Upper lobe of left lung (tissue), 6 donors: ENCODE measurements around the gene CDKL4. TPM values are rescaled to one million over a fixed set of nuclear protein-coding genes. Genes with fewer than 3 reads are reported as not detected.
"Not testable (repeated sequence)": the region's sequence is repeated elsewhere in the genome, so short reads cannot be mapped to it uniquely, and the experiment has no call there.

Source experiments
- ATAC-seq, 2 donors: fragments of 200-7000 bp; cut with Tn5 transposase; one replicate each; pipeline ENCODE4 v1.9.1; 2022; ENCODE audit warnings: mild to moderate bottlenecking in 2 of 2, moderate library complexity in 2 of 2; ENCODE audit not compliant: low FRiP score in 2 of 2
- DNase-seq, 2 donors: peaks; one replicate each; pipeline ENCODE4 v3.0.0-alpha.2; 2019 to 2020
- H3K27ac ChIP-seq, 4 donors: fragments of 200-600 bp; sonication (generic); one replicate each; pipeline ENCODE4 v1.5.1; 2016 to 2019
- H3K27me3 ChIP-seq, 4 donors: fragments of 200-600 bp; sonication (generic); one replicate each; pipeline ENCODE4 v1.5.1; 2017 to 2019
- H3K36me3 ChIP-seq, 4 donors: fragments of 200-600 bp; sonication (generic); one replicate each; pipeline ENCODE4 v1.5.1; 2016 to 2019
- H3K4me1 ChIP-seq, 4 donors: fragments of 200-600 bp; sonication (generic); one replicate each; pipeline ENCODE4 v1.5.1; 2018 to 2019
- H3K4me3 ChIP-seq, 4 donors: fragments of 200-600 bp; sonication (generic); one replicate each; pipeline ENCODE4 v1.5.1; 2017 to 2019; ENCODE audit warnings: mild to moderate bottlenecking in 2 of 4, moderate library complexity in 1 of 4
- H3K9me3 ChIP-seq, 4 donors: fragments of 200-600 bp; sonication (generic); one replicate each; pipeline ENCODE4 v1.5.1; 2018 to 2019
- CTCF ChIP-seq, 6 experiments: fragments of 450-650 bp in 4 of 6; fragments of 200-600 bp in 2 of 6; sonication (generic) in 2 of 6; IDR thresholded peaks; one replicate each; pipeline ENCODE4 v1.5.1; 2016 to 2019; ENCODE audit warnings: antibody characterized with exemption in 6 of 6
- EP300 ChIP-seq, 4 donors: sonication (generic); formaldehyde crosslinking; IDR thresholded peaks; one replicate each; pipeline ENCODE4 v1.5.1; 2017; ENCODE audit warnings: antibody characterized with exemption in 4 of 4, control low read depth in 2 of 4
- POLR2A ChIP-seq, 4 donors: fragments of 450-650 bp; IDR thresholded peaks; one replicate each; pipeline ENCODE4 v1.5.1; 2016 to 2017; ENCODE audit warnings: antibody characterized with exemption in 4 of 4, mild to moderate bottlenecking in 2 of 4
- POLR2AphosphoS5 ChIP-seq, 2 donors: sonication (generic); formaldehyde crosslinking; IDR thresholded peaks; one replicate each; pipeline ENCODE4 v1.5.1; 2017; ENCODE audit warnings: antibody characterized with exemption in 2 of 2
- WGBS, 2 donors: methylation state at CpG; one replicate each; pipeline ENCODE4 v1.1.5; 2017 to 2018; 5-methylcytosine and 5-hydroxymethylcytosine counted together
- total RNA-seq, 6 donors: library from RNA; depleted of rRNA in 4 of 6; stranded (reverse); fragments of >200 nt in 4 of 6; gene quantifications; one replicate each; pipeline versions ENCODE4 v1.1.0 to v1.2.1, GENCODE V29; 2016 to 2021
- donor health status: DM: no; HTN: no; CAD: no; lungs with moderate emphysema.
- donor health status: DM: no; HTN: yes; CAD: no; lungs with severe emphysema.

CDKL4 gene
- total RNA-seq, 6 donors from 2014 or later: 0.54 to 5.2 (median 1.4) TPM; not detected in 2

GRCh38 chr2:39246382-39246980 is 2.7 kb upstream of the CDKL4 start:
- H3K4me1 ChIP-seq: peaks cover 0 to 3% (median 0%) of the 10 kb centered on the region in 4 donors
- H3K36me3 ChIP-seq: peaks cover 0 to 24% (median 4%) of the 10 kb centered on the region in 4 donors
- DNase-seq (no peak), ATAC-seq (no peak)
- 81 to 100% methylated on average over 1 of the region's 1 CpG for WGBS, 2 donors
- no peaks in the 10 kb centered on the region for H3K9me3 ChIP-seq
- no peak overlapping the region for H3K4me3 ChIP-seq
- TF ChIP-seq CTCF (IDR thresholded peaks at IDR 0.05) (no peak), EP300 (IDR thresholded peaks at IDR 0.05) (no peak), POLR2A (IDR thresholded peaks at IDR 0.05) (no peak), POLR2AphosphoS5 (IDR thresholded peaks at IDR 0.05) (no peak)
- no peaks in the 10 kb centered on the region for H3K27me3 ChIP-seq
- H3K27ac ChIP-seq: no peak overlapping the region

- not testable (repeated sequence) for H3K27me3 ChIP-seq, H3K27ac ChIP-seq, ATAC-seq, DNase-seq, H3K9me3 ChIP-seq, H3K4me1 ChIP-seq
- H3K36me3 ChIP-seq: peaks cover 0 to 10% (median 0%) of the 10 kb centered on the region in 4 donors
- 78 to 82% methylated on average over 31 of the region's 31 CpGs for WGBS, 2 donors
- H3K4me3 ChIP-seq: peak overlapping the region in 2 of 4 donors; percentile 8 to 17
Observed at GRCh38 chr2:39244963-39245625, 1.3 kb upstream of the CDKL4 start.

GRCh38 chr2:39244241-39244862 is 582 bp upstream of the CDKL4 start:
- not testable (repeated sequence) for ATAC-seq, H3K9me3 ChIP-seq, H3K4me1 ChIP-seq, H3K27me3 ChIP-seq, H3K27ac ChIP-seq, H3K36me3 ChIP-seq
- peak overlapping the region in 3 of 4 donors; percentile 29 to 42 (median 38) for H3K4me3 ChIP-seq
- WGBS, 2 donors: 94% methylated on average over 36 of the region's 39 CpGs; no CpG with 5 or more reads in 1 of the 2 donors
- DNase-seq: peak in 1 of 2 donors; percentile 69

- WGBS, 2 donors: 50 to 63% methylated on average over 4 of the region's 4 CpGs
- H3K27ac ChIP-seq: no peak overlapping the region
Observed at GRCh38 chr2:39241588-39241987, 2.2 kb downstream of the CDKL4 start.

GRCh38 chr2:39240758-39241157 is 3.0 kb downstream of the CDKL4 start:
- no peak for TF ChIP-seq EP300 (IDR thresholded peaks at IDR 0.05)
- TF ChIP-seq POLR2AphosphoS5 (IDR thresholded peaks at IDR 0.05): no peak
- no peak for TF ChIP-seq CTCF (IDR thresholded peaks at IDR 0.05)
- no peak for TF ChIP-seq POLR2A (IDR thresholded peaks at IDR 0.05)
- Histone ChIP-seq H3K9me3 (no peaks in the 10 kb centered on the region), H3K4me1 (peaks cover 0 to 3% (median 0%) of the 10 kb centered on the region in 4 donors), H3K36me3 (no peaks in the 10 kb centered on the region), H3K27ac (no peak overlapping the region), H3K27me3 (no peaks in the 10 kb centered on the region), H3K4me3 (no peak overlapping the region)
- no peak for DNase-seq
- WGBS, 2 donors: 90 to 92% methylated on average over 6 of the region's 6 CpGs
- ATAC-seq: no peak

More at GRCh38 chr2:39241588-39241987, 2.2 kb downstream of the CDKL4 start:
- ATAC-seq (no peak), DNase-seq (no peak)
- Histone ChIP-seq H3K4me1 (peaks cover 0 to 3% (median 0%) of the 10 kb centered on the region in 4 donors), H3K36me3 (no peaks in the 10 kb centered on the region), H3K4me3 (no peak overlapping the region), H3K27me3 (no peaks in the 10 kb centered on the region), H3K9me3 (no peaks in the 10 kb centered on the region)
- TF ChIP-seq EP300 (IDR thresholded peaks at IDR 0.05) (no peak), POLR2AphosphoS5 (IDR thresholded peaks at IDR 0.05) (no peak), POLR2A (IDR thresholded peaks at IDR 0.05) (no peak), CTCF (IDR thresholded peaks at IDR 0.05) (no peak)
